ENCODE measurements around the gene RAMACL.

DNA sequence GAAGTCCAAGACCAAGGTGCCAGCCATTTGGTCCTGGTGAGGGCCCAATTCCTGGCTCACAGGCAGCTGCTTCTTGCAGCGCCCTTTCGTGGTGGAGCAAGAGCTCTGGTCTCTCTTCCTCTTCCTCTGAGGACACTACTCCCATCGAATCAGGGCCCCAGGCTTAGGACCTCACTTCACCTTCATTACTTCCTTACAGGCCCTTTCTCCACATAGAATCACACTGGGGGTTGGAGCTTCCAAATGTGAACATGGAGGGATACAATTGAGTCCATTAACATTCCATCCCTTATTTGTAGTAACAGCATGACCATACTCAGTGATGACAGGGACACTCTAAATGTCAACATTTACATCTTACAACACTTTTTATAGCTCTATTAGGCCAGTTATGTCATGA lies 2.3 kb downstream of the RAMACL start:
- TF ChIP-seq, protein P1, sequence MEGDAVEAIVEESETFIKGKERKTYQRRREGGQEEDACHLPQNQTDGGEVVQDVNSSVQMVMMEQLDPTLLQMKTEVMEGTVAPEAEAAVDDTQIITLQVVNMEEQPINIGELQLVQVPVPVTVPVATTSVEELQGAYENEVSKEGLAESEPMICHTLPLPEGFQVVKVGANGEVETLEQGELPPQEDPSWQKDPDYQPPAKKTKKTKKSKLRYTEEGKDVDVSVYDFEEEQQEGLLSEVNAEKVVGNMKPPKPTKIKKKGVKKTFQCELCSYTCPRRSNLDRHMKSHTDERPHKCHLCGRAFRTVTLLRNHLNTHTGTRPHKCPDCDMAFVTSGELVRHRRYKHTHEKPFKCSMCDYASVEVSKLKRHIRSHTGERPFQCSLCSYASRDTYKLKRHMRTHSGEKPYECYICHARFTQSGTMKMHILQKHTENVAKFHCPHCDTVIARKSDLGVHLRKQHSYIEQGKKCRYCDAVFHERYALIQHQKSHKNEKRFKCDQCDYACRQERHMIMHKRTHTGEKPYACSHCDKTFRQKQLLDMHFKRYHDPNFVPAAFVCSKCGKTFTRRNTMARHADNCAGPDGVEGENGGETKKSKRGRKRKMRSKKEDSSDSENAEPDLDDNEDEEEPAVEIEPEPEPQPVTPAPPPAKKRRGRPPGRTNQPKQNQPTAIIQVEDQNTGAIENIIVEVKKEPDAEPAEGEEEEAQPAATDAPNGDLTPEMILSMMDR (IDR thresholded peaks at IDR 0.05 in 2 of 3, conservative IDR thresholded peaks at IDR 0.05 in 1 of 3; ENCODE audit: borderline replicate concordance in 1 of 3, insufficient read depth in 1 of 3, low read depth in 2 of 3, low read length in 2 of 3): no peak
- TF ChIP-seq, protein P2, sequence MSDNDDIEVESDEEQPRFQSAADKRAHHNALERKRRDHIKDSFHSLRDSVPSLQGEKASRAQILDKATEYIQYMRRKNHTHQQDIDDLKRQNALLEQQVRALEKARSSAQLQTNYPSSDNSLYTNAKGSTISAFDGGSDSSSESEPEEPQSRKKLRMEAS (IDR thresholded peaks at IDR 0.05): no peak
- TF ChIP-seq ZFX (IDR thresholded peaks at IDR 0.05) (no peak), EZH2 (IDR thresholded peaks at IDR 0.05) (no peak), RAD21 (IDR thresholded peaks at IDR 0.05; ENCODE audit: low read depth) (no peak), JUND (IDR thresholded peaks at IDR 0.05) (no peak), POLR2AphosphoS5 (IDR thresholded peaks at IDR 0.05; ENCODE audit: low read depth, low read length) (no peak), YY1 (IDR thresholded peaks at IDR 0.05; ENCODE audit: extremely low read depth, insufficient replicate concordance, low read depth, low read length) (no peak), EZH2phosphoT487 (IDR thresholded peaks at IDR 0.05; ENCODE audit: borderline replicate concordance) (no peak)
- TF ChIP-seq, protein P3, sequence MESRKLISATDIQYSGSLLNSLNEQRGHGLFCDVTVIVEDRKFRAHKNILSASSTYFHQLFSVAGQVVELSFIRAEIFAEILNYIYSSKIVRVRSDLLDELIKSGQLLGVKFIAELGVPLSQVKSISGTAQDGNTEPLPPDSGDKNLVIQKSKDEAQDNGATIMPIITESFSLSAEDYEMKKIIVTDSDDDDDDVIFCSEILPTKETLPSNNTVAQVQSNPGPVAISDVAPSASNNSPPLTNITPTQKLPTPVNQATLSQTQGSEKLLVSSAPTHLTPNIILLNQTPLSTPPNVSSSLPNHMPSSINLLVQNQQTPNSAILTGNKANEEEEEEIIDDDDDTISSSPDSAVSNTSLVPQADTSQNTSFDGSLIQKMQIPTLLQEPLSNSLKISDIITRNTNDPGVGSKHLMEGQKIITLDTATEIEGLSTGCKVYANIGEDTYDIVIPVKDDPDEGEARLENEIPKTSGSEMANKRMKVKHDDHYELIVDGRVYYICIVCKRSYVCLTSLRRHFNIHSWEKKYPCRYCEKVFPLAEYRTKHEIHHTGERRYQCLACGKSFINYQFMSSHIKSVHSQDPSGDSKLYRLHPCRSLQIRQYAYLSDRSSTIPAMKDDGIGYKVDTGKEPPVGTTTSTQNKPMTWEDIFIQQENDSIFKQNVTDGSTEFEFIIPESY (IDR thresholded peaks at IDR 0.05; ENCODE audit: extremely low read depth, insufficient replicate concordance, low read length): no peak
- TF ChIP-seq, protein P4, sequence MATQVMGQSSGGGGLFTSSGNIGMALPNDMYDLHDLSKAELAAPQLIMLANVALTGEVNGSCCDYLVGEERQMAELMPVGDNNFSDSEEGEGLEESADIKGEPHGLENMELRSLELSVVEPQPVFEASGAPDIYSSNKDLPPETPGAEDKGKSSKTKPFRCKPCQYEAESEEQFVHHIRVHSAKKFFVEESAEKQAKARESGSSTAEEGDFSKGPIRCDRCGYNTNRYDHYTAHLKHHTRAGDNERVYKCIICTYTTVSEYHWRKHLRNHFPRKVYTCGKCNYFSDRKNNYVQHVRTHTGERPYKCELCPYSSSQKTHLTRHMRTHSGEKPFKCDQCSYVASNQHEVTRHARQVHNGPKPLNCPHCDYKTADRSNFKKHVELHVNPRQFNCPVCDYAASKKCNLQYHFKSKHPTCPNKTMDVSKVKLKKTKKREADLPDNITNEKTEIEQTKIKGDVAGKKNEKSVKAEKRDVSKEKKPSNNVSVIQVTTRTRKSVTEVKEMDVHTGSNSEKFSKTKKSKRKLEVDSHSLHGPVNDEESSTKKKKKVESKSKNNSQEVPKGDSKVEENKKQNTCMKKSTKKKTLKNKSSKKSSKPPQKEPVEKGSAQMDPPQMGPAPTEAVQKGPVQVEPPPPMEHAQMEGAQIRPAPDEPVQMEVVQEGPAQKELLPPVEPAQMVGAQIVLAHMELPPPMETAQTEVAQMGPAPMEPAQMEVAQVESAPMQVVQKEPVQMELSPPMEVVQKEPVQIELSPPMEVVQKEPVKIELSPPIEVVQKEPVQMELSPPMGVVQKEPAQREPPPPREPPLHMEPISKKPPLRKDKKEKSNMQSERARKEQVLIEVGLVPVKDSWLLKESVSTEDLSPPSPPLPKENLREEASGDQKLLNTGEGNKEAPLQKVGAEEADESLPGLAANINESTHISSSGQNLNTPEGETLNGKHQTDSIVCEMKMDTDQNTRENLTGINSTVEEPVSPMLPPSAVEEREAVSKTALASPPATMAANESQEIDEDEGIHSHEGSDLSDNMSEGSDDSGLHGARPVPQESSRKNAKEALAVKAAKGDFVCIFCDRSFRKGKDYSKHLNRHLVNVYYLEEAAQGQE (IDR thresholded peaks at IDR 0.05; ENCODE audit: low read depth): no peak

All from HCT116 (cell line).